ENCODE results near the gene EGF.
"Not testable (repeated sequence)": the region's sequence is repeated elsewhere in the genome, so short reads cannot be mapped to it uniquely, and the experiment has no call there.

EGF gene

GRCh38 chr4:109915385-109916026 lies 2.8 kb downstream of the EGF start:
- no peak for DNase-seq

GRCh38 chr4:109916027-109916409 lies 3.3 kb downstream of the EGF start:
- DNase-seq = no peak

GRCh38 chr4:109921384-109921808 lies 8.7 kb downstream of the EGF start:
- peak; percentile 29 for DNase-seq

GRCh38 chr4:109925396-109925795 lies 12.7 kb downstream of the EGF start:
- no peak for DNase-seq

GRCh38 chr4:109928327-109929045 lies 15.8 kb downstream of the EGF start:
- DNase-seq = no peak

GRCh38 chr4:109930464-109930863 lies 17.8 kb downstream of the EGF start:
- DNase-seq = no peak

GRCh38 chr4:109930872-109931271 lies 18.2 kb downstream of the EGF start:
- DNase-seq = no peak

- no peak for DNase-seq
Observed at GRCh38 chr4:109931318-109931717, 18.6 kb downstream of the EGF start.

GRCh38 chr4:109937352-109937751 lies 24.7 kb downstream of the EGF start:
- DNase-seq = not testable (repeated sequence)

- DNase-seq = no peak
Observed at GRCh38 chr4:109939190-109939589, 26.5 kb downstream of the EGF start.

GRCh38 chr4:109942292-109942926 lies 29.7 kb downstream of the EGF start:
- DNase-seq = no peak

GRCh38 chr4:109943745-109944144 lies 31.1 kb downstream of the EGF start:
- no peak for DNase-seq

- DNase-seq = no peak
Observed at GRCh38 chr4:109944591-109944990, 31.9 kb downstream of the EGF start.

GRCh38 chr4:109945056-109945455 lies 32.4 kb downstream of the EGF start:
- DNase-seq = no peak

- no peak for DNase-seq
Observed at GRCh38 chr4:109946120-109946519, 33.4 kb downstream of the EGF start.

GRCh38 chr4:109947457-109947856 lies 34.8 kb downstream of the EGF start:
- no peak for DNase-seq

GRCh38 chr4:109947918-109948317 lies 35.2 kb downstream of the EGF start:
- DNase-seq = no peak

- not testable (repeated sequence) for DNase-seq
Observed at GRCh38 chr4:109949099-109949718, 36.5 kb downstream of the EGF start.

- DNase-seq = no peak
Observed at GRCh38 chr4:109952612-109953011, 39.9 kb downstream of the EGF start.

GRCh38 chr4:109953556-109953955 lies 40.9 kb downstream of the EGF start:
- no peak for DNase-seq

- DNase-seq = peak; percentile 86
Observed at GRCh38 chr4:109955146-109955545, 42.5 kb downstream of the EGF start.

- no peak for DNase-seq
Observed at GRCh38 chr4:109957227-109957626, 44.5 kb downstream of the EGF start.

GRCh38 chr4:109959195-109959594 lies 46.5 kb downstream of the EGF start:
- DNase-seq = no peak

GRCh38 chr4:109962401-109962800 lies 49.7 kb downstream of the EGF start:
- DNase-seq = peak; percentile 18

Measured in NCI-H82 (cell line).